Progenitor cell of endocrine pancreas (in vitro differentiated cells): ENCODE measurements around the gene ZNF469. TPM values are rescaled to one million over a fixed set of nuclear protein-coding genes. Genes with fewer than 3 reads are reported as not detected.

Source experiments
- DNase-seq: peaks from one replicate; pipeline ENCODE4 v3.0.0; 2021; ENCODE audit warnings: low spot score; ENCODE audit not compliant: unreplicated experiment
- H3K27ac Mint-ChIP-seq: 2 replicates; pipeline ENCODE4 v1.8.0; 2021; ENCODE audit warnings: mild to moderate bottlenecking, moderate library complexity, mixed read lengths
- H3K27me3 Mint-ChIP-seq: 2 replicates; pipeline ENCODE4 v1.8.0; 2021; ENCODE audit warnings: mixed read lengths
- H3K36me3 Mint-ChIP-seq: 2 replicates; pipeline ENCODE4 v1.8.0; 2022; ENCODE audit warnings: mixed read lengths; ENCODE audit not compliant: insufficient read depth
- H3K4me1 Mint-ChIP-seq: 2 replicates; pipeline ENCODE4 v1.8.0; 2021; ENCODE audit warnings: low read depth, mixed read lengths
- H3K4me3 Mint-ChIP-seq: 2 replicates; pipeline ENCODE4 v1.8.0; 2021; ENCODE audit warnings: low read depth, mild to moderate bottlenecking, moderate library complexity, mixed read lengths
- H3K9me3 Mint-ChIP-seq: 2 replicates; pipeline ENCODE4 v1.8.0; 2021; ENCODE audit warnings: low read depth, mixed read lengths
- total RNA-seq: library from RNA; stranded (reverse); gene quantifications from 2 replicates; pipeline ENCODE4 v1.2.1, GENCODE V29; 2021
- TF ChIP-seq, protein P1 (sequence below): fragments of 200-600 bp; sonication (generic); IDR thresholded peaks from one replicate; pipeline ENCODE4 v1.5.0; 2021; ENCODE audit warnings: antibody characterized with exemption, mild to moderate bottlenecking; ENCODE audit not compliant: unreplicated experiment

ZNF469 gene
- total RNA-seq, 1 donor from 2014 or later, result 0.05 TPM

- H3K27me3 Mint-ChIP-seq, result peaks cover 7% of the 10 kb centered on the region
- H3K4me3 Mint-ChIP-seq, result no peak overlapping the region
- no peaks in the 10 kb centered on the region for H3K4me1 Mint-ChIP-seq
- TF ChIP-seq, protein P1, sequence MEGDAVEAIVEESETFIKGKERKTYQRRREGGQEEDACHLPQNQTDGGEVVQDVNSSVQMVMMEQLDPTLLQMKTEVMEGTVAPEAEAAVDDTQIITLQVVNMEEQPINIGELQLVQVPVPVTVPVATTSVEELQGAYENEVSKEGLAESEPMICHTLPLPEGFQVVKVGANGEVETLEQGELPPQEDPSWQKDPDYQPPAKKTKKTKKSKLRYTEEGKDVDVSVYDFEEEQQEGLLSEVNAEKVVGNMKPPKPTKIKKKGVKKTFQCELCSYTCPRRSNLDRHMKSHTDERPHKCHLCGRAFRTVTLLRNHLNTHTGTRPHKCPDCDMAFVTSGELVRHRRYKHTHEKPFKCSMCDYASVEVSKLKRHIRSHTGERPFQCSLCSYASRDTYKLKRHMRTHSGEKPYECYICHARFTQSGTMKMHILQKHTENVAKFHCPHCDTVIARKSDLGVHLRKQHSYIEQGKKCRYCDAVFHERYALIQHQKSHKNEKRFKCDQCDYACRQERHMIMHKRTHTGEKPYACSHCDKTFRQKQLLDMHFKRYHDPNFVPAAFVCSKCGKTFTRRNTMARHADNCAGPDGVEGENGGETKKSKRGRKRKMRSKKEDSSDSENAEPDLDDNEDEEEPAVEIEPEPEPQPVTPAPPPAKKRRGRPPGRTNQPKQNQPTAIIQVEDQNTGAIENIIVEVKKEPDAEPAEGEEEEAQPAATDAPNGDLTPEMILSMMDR, result no peak
- H3K9me3 Mint-ChIP-seq, result no peaks in the 10 kb centered on the region
- no peaks in the 10 kb centered on the region for H3K36me3 Mint-ChIP-seq
- no peak for DNase-seq
- H3K27ac Mint-ChIP-seq, result no peak overlapping the region
These were observed 32.6 kb downstream of the ZNF469 start for GRCh38 chr16:88415381-88415705.

- Mint-ChIP-seq H3K9me3 (no peaks in the 10 kb centered on the region), H3K4me1 (no peaks in the 10 kb centered on the region), H3K36me3 (no peaks in the 10 kb centered on the region), H3K4me3 (no peak overlapping the region), H3K27ac (no peak overlapping the region), H3K27me3 (peaks cover 7% of the 10 kb centered on the region)
- no peak for DNase-seq
- TF ChIP-seq, protein P1, result no peak
These were observed 33.1 kb downstream of the ZNF469 start for GRCh38 chr16:88415713-88416323.

- Mint-ChIP-seq H3K27ac (no peak overlapping the region), H3K4me1 (no peaks in the 10 kb centered on the region), H3K36me3 (no peaks in the 10 kb centered on the region), H3K27me3 (peaks cover 7% of the 10 kb centered on the region), H3K4me3 (no peak overlapping the region), H3K9me3 (no peaks in the 10 kb centered on the region)
- TF ChIP-seq, protein P1, result no peak
- no peak for DNase-seq
These were observed 33.9 kb downstream of the ZNF469 start for GRCh38 chr16:88416686-88417085.

- TF ChIP-seq, protein P1, result no peak
- H3K27me3 Mint-ChIP-seq, result peaks cover 7% of the 10 kb centered on the region
- H3K27ac Mint-ChIP-seq, result no peak overlapping the region
- no peak overlapping the region for H3K4me3 Mint-ChIP-seq
- no peaks in the 10 kb centered on the region for H3K36me3 Mint-ChIP-seq
- H3K4me1 Mint-ChIP-seq, result no peaks in the 10 kb centered on the region
- no peaks in the 10 kb centered on the region for H3K9me3 Mint-ChIP-seq
- no peak for DNase-seq
These were observed 35.1 kb downstream of the ZNF469 start for GRCh38 chr16:88417684-88418476.

- no peaks in the 10 kb centered on the region for H3K4me1 Mint-ChIP-seq
- TF ChIP-seq, protein P1, result no peak
- no peak for DNase-seq
- no peaks in the 10 kb centered on the region for H3K36me3 Mint-ChIP-seq
- no peaks in the 10 kb centered on the region for H3K9me3 Mint-ChIP-seq
- no peak overlapping the region for H3K27ac Mint-ChIP-seq
- H3K27me3 Mint-ChIP-seq, result peaks cover 7% of the 10 kb centered on the region
- H3K4me3 Mint-ChIP-seq, result no peak overlapping the region
These were observed 36.1 kb downstream of the ZNF469 start for GRCh38 chr16:88418869-88419268.
